ENCODE data around the gene HOXB8. TPM values are rescaled to one million over a fixed set of nuclear protein-coding genes. Genes with fewer than 3 reads are reported as not detected.
A peak's percentile ranks its signal among the peaks of the same experiment; 100 is the strongest.

The HOXB8 gene
- total and polyA plus RNA-seq, 8 donors, result 0.09 to 0.15 (median 0.12) TPM; not detected in 5

GRCh38 chr17:48612456-48612853, 2.6 kb downstream of the HOXB8 start:
- Histone ChIP-seq H3K9me3 (no peaks in the 10 kb centered on the region), H3K27ac (no peak overlapping the region), H3K4me1 (peaks cover 0 to 5% (median 0%) of the 10 kb centered on the region in 3 donors), H3K36me3 (no peaks in the 10 kb centered on the region), H3K27me3 (peaks cover 0 to 65% (median 13%) of the 10 kb centered on the region in 4 donors), H3K4me3 (peak overlapping the region in 1 of 4 donors; percentile 14)
- 8% methylated on average over 15 of the region's 15 CpGs for WGBS, 2 donors
- TF ChIP-seq CTCF (IDR thresholded peaks at IDR 0.05), result no peak
- no peak for FAIRE-seq
- intact Hi-C loops (cut with DNase I), result loop anchor here in 1 of 3 donors (10.0 kb wide), 1 partner anchor 468 kb away; no protein-coding TSS in a partner anchor
- DNase-seq, result no peak
- no peak for ATAC-seq

- peak overlapping the region in 1 of 4 donors; percentile 62 for H3K4me3 ChIP-seq
- H3K27ac ChIP-seq, result no peak overlapping the region
Measured at GRCh38 chr17:48611681-48612455, 3.2 kb downstream of the HOXB8 start.

DNA sequence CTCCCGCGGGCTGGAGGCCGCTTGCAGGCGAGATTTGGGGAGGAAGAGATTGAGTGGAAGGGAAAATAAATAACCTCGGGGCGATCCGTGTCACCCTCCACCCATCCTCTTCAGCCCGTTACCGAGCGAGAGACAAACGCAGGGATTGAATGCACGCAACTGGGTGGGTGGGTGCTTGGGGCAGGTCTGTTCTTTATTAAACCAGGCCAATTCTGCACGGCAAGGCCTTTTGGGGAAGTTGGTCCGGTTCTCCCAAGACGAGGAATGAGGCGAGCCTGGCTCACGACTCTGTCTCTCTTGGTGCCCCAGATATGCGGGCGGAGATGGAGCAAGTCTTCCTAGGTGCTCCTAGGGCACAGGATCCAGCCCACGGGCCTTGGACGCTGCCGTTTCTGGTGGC, 3.9 kb downstream of the HOXB8 start:
- intact Hi-C loops (cut with DNase I), result loop anchor here in 1 of 3 donors (10.0 kb wide), 1 partner anchor 466 kb away; no protein-coding TSS in a partner anchor
- Histone ChIP-seq H3K9me3 (no peaks in the 10 kb centered on the region), H3K4me1 (peaks cover 0 to 5% (median 0%) of the 10 kb centered on the region in 3 donors), H3K4me3 (peak overlapping the region in 3 of 4 donors; percentile 21 to 62 (median 40)), H3K36me3 (no peaks in the 10 kb centered on the region), H3K27ac (no peak overlapping the region), H3K27me3 (peaks cover 4 to 70% (median 10%) of the 10 kb centered on the region in 4 donors)
- FAIRE-seq, result no peak
- ATAC-seq, result peak in 1 of 4 donors; percentile 7
- 12% methylated on average over 22 of the region's 22 CpGs for WGBS, 2 donors
- no peak for TF ChIP-seq CTCF (IDR thresholded peaks at IDR 0.05)
- DNase-seq, result no peak

More at GRCh38 chr17:48611681-48612455, 3.2 kb downstream of the HOXB8 start:
- ATAC-seq (no peak), DNase-seq (no peak), FAIRE-seq (no peak)
- H3K36me3 ChIP-seq, result no peaks in the 10 kb centered on the region
- WGBS, 2 donors, result 8 to 11% methylated on average over 23 to 36 of the region's 36 CpGs
- H3K9me3 ChIP-seq, result no peaks in the 10 kb centered on the region
- intact Hi-C loops (cut with DNase I), result loop anchor here in 1 of 3 donors (10.0 kb wide), 1 partner anchor 467 kb away; no protein-coding TSS in a partner anchor
- H3K4me1 ChIP-seq, result peaks cover 0 to 5% (median 0%) of the 10 kb centered on the region in 3 donors
- H3K27me3 ChIP-seq, result peaks cover 4 to 70% (median 14%) of the 10 kb centered on the region in 4 donors
- no peak for TF ChIP-seq CTCF (IDR thresholded peaks at IDR 0.05)

DNA sequence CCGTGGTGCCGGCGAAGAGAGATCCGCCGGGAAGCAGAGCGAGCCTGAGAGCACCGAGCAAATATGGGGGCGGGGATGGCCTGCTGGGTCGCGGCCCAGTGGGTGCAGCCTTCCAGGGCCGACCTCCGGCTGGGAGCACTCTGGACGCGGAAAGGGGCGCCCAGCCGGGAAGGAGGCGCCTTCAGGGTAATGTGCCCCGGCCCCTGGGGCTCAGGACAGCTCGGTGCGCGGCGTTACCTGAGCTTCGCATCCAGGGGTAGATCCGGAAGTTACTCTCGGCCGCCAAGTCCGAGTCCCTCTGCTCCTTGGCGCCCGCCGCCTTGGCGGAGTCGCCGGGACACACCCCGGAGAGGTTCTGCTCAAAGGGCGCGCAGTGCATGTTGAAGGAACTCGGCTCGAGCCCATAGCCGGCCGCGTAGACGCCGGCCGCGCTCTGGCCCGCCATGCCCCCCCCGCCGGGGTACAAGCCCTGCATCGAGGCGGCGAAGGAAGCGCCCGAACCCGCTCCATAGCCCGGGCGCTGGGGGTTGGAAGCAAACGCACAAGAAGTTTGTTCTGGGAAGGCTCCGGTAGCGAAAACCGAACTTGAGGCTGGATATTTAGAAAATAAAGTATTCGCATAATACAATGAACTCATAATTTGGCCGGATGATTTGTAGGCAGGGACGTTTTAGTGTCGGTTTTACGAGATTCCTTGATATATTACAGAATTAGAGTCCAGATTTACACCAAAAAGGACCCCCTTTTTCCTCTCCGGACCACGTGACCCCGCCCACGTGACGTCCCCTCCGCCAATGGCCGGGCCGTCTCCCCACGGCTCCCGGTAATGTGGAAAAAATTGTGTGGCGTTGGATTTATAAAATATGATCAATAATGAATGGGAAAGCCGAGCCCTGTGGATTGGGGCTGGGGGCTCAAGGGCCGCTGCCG, 4.5 kb downstream of the HOXB8 start, which contains the start of gene HOXB7:
Gene HOXB7 (minus strand): TSS at position 736 of the 930 bp plus-strand sequence. CDS start 99 bp downstream, at position 637.
- H3K9me3 ChIP-seq, result no peaks in the 10 kb centered on the region
- peaks cover 0 to 5% (median 0%) of the 10 kb centered on the region in 3 donors for H3K4me1 ChIP-seq
- intact Hi-C loops (cut with DNase I), result loop anchor here in 1 of 3 donors (10.0 kb wide), 1 partner anchor 466 kb away; no protein-coding TSS in a partner anchor
- ATAC-seq (peak; percentile 54 to 63 (median 59)), FAIRE-seq (no peak), DNase-seq (peak in 3 of 6 donors; percentile 50 to 76 (median 70))
- H3K36me3 ChIP-seq, result no peaks in the 10 kb centered on the region
- WGBS, 2 donors, result 3% methylated on average over 69 to 79 of the region's 79 CpGs
- H3K27ac ChIP-seq, result peak within 1 kb of the TSS in 1 of 4 donors; percentile 19
- TF ChIP-seq CTCF (IDR thresholded peaks at IDR 0.05), result no peak
- H3K27me3 ChIP-seq, result peaks cover 2 to 71% (median 12%) of the 10 kb centered on the region in 4 donors
- H3K4me3 ChIP-seq, result peak within 1 kb of the TSS; percentile 18 to 62 (median 30)

All from pancreas (tissue), 10 donors.